GM12892 (cell line): ENCODE measurements around the gene OVCH1.
"Not testable (repeated sequence)": the region's sequence is repeated elsewhere in the genome, so short reads cannot be mapped to it uniquely, and the experiment has no call there.

ENCODE experiments used
- POLR2A ChIP-seq: IDR thresholded peaks from 2 replicates; pipeline ENCODE4 v1.6.1; 2011; ENCODE audit warnings: low read depth, low read length, control low read depth
- TAF1 ChIP-seq: IDR thresholded peaks from 2 replicates; pipeline ENCODE4 v1.6.1; 2011; ENCODE audit warnings: low read depth, mild to moderate bottlenecking, control low read depth, low read length, borderline replicate concordance

DNA sequence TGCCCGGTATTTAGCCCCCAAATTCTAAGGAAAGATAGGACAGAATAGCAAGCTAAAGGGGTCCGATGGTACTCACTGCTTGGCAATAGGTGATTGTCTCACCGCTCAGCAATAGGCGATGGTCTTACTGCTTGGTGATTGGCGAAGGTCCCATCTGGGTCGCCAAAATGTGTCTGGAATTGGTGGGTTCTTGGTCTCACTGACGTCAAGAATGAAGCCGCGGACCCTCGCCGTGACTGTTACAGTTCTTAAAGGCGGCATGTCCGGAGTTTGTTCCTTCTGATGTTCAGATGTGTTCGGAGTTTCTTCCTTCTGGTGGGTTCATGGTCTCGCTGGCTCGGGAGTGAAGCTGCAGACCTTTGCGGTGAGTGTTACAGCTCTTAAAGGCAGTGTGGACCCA is 112.3 kb downstream of the OVCH1 start:
- not testable (repeated sequence) for TF ChIP-seq TAF1, POLR2A
